Activated CD8-positive, alpha-beta memory T cell treated with anti-CD3 and anti-CD28 coated beads for 24 hours (primary cell): ENCODE measurements around the gene HTR5A.
"Not testable (repeated sequence)": the region's sequence is repeated elsewhere in the genome, so short reads cannot be mapped to it uniquely, and the experiment has no call there.

ENCODE experiments used
- DNase-seq: peaks from one replicate; pipeline ENCODE4 v3.0.0-alpha.2; 2020

The HTR5A gene

DNA sequence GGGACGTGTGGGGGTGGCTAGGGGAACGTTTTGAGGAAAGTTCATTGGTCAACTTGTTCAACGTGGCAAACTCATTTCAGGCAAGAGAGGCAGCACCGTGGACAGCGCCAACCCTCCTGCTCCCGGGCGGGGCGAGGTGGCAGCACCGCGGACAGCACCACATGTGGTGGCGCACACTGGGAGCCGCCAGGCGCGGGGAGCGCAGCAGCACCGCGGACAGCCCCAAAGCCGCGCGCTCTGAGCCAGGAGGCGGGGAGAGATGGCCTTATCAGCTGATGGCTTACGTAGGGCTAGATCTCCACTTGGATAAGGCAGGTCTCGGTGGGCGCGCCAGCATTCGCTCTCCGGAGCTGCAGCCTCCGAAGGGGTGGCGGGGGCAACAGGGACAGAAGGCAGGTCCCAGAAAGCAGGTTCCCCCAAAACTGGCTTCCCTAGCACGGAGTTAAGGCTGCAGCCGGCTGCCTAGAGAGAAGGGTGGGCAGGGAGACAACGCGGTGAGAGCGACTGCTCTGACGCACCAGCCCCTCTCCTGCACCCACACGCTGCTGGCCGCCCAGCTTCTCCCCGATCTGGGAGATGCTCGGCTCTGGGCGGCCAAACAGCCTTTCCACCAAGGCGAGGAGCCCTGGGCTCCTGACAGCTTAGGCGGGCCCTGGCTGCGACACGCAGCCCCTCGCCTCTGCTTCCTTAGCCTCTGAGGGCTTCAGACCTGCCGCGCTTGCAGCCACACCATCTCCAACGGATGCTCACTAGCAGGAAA, at the start of gene HTR5A:
TSS of gene HTR5A (plus strand) at position 333 of the 760 bp plus-strand sequence. CDS start 576 bp downstream, outside the sequence.
- DNase-seq = peak; percentile 88

DNA sequence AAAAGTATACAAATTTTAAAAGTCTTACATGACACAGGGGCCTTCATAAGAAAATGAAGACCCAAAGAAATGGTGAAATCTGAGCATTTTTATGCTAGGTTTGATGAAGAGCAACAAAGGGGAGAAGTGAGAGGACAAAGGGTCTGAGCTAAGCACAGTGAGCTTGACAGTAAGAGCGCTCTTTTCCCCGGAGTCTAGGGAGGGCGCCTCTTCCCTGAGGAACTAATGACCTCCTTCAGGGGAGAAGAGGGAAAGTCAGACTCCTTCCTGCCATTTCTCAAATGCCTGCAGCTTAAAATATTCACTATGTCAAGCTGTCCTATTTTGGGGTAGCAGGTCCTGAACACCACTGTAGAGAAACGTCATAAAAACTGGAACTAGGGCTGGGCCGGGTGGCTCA, 49.1 kb upstream of the HTR5A start:
- no peak for DNase-seq

GRCh38 chr7:155021699-155022145, 48.4 kb upstream of the HTR5A start:
- DNase-seq = no peak

GRCh38 chr7:155027879-155028278, 42.2 kb upstream of the HTR5A start:
- DNase-seq = no peak

DNA sequence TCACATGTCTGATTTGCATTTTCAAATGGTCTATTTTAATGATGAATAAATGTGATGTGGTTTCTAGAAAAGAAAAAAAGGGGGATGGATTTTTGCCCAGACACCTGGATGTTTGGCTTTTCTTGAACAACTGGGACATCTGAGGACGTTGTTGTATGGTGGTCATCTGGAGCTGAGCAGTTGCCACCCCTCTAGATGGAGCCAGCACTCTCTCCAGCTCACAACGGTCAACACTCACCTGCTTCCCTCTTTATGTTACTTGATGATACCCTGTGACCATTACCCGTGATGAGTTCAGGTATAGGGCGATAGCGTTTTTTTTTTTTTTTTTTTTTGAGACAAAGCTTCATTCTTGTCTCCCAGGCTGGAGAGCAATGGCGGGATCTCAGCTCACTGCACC, 37.1 kb upstream of the HTR5A start:
- no peak for DNase-seq

- not testable (repeated sequence) for DNase-seq
Observed at GRCh38 chr7:155034495-155034894, 35.6 kb upstream of the HTR5A start.

- no peak for DNase-seq
Observed at GRCh38 chr7:155038335-155038734, 31.8 kb upstream of the HTR5A start.

DNA sequence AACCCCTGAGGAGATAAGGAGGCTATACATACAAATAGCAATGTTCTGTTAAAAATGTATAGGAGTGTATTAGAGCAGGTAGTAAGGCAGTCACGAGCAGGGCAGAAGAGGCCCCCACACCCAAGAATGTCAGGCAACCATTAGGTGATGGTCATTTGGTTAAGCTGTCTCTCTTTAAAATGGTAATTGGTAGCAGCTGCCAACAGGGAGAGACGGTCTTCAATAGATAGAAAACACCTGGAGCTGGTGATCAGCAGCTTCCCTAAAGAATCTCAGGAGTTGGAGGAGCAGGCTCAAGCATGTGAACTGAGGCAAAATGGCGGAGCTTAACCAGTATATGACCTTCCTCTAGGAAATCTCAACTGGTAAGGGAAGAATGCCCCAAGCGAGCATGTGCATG, 26.4 kb upstream of the HTR5A start:
- no peak for DNase-seq

- no peak for DNase-seq
Observed at GRCh38 chr7:155048006-155048405, 22.1 kb upstream of the HTR5A start.

DNA sequence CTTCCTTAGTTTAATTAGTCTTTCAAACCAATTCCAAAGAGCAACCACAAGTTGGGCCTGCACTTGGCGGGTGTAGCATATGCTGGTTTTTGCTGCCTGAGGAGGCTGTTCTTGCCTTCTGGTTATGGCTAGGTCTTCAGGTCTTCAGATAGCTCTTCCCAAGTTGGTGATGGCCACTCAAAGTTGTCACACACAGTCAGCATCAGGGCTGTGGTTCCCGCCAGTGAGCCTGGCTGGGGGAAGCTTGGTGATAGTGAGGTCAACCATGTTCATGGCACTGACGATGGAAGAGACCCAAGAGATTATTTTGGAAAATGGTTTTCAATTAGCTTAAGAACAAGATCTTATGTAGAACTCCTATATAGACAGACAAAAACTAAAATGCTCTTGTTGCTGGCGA, 18.8 kb upstream of the HTR5A start:
- no peak for DNase-seq

- DNase-seq = no peak
Observed at GRCh38 chr7:155053002-155053401, 17.1 kb upstream of the HTR5A start.

- DNase-seq = no peak
Observed at GRCh38 chr7:155054761-155055160, 15.4 kb upstream of the HTR5A start.

DNA sequence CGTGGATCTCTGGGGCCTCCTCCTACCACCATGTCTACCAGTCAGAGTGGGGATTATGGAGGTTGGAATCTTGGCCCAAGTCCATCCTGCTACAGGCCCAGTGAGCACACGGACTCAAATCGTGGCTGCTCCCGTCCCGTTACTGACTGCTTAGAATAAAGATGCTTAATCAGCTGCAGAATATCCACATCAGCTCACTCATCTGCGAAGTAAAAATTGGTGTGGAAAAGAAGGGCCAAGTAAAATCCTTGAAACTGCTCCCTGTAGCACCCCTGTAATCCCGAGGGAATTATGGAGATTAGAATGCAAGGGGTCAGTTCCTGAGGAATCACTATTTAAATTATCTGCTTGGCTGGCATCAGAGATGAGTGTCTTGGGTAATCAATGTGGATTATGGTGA, 13.0 kb upstream of the HTR5A start:
- DNase-seq = no peak

GRCh38 chr7:155058896-155059295, 11.2 kb upstream of the HTR5A start:
- DNase-seq = no peak

- DNase-seq = no peak
Observed at GRCh38 chr7:155059703-155060102, 10.4 kb upstream of the HTR5A start.

- no peak for DNase-seq
Observed at GRCh38 chr7:155062411-155062810, 7.7 kb upstream of the HTR5A start.

DNA sequence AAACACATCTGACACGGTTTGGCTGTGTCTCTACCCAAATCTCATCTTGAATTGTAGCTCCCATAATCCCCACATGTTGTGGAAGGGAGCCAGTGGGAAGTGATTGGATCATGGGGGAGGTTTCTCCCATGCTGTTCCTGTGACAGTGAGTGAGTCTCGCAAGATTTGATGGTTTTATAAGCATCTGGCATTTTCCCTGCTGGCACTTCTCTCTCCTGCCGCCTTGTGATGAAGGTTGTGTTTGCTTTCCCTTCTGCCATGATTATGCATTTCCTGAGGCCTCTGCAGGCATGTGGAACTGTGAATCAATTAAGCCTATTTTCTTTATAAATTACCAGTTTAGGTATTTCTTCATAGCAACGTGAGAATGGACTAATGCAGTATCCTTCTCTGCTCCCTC, 5.9 kb upstream of the HTR5A start:
- DNase-seq = no peak

GRCh38 chr7:155066417-155066950, 3.6 kb upstream of the HTR5A start:
- DNase-seq = no peak

GRCh38 chr7:155071121-155071651, 1.1 kb downstream of the HTR5A start:
- no peak for DNase-seq

DNA sequence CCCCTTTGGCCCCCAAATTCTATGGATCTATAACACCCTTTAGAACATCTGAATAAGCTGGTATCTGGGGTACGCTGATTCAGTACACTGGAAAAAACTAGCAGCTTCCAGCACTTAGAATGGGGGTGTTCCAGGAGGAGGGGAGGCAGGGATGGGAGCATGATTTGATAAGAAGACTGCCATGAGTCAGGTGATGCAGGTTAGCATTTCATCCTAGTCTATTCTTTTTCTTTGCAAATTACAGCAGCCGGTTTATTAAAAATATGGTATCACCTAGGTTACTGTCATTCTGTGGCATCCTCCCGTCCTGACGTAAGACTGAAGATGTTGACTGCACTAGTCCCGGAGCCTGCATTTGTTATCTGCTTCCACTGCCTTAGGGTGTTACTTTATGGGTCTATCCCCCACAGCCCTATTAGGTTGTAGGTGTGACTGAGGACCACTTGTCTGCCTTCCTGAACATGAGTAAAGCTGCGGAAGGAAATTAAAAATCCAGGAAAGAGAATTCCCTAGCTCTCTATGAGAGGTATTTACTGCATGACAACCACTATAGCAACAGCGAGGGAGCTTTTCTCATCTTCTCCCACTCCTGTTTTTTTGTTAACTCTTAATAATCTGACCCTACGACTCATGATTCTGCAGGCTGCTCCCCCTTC, 1.9 kb downstream of the HTR5A start:
- DNase-seq = no peak

DNA sequence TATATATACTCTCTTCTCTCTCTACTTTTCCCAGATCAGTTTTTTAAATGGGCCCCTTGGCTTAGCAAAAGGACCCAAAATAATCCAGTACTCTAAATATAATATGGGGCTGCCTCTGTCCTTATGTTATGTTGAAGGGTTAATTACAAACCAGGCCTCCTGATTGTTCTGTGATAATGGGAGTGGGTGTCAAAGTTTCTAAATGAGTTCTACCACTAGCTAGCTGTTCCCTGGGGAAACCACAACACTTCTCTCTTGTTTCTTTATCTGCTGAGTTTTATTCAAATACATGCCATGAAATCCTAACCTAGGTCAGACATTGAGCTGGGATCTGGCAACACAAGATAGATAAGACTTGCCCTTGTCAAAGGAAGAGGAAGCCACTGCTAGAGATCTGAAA, 3.8 kb downstream of the HTR5A start:
- no peak for DNase-seq

DNA sequence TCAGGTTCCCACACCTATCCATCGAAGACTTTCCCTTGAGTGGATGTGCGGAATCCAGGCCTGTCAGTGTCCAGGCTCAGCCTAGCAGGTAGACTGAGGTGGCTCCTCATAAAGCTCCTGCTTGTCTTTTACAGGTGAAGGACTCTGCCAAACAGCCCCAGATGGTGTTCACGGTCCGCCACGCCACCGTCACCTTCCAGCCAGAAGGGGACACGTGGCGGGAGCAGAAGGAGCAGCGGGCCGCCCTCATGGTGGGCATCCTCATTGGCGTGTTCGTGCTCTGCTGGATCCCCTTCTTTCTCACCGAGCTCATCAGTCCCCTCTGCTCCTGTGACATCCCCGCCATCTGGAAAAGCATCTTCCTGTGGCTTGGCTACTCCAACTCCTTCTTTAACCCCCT, 13.9 kb downstream of the HTR5A start:
- no peak for DNase-seq

DNA sequence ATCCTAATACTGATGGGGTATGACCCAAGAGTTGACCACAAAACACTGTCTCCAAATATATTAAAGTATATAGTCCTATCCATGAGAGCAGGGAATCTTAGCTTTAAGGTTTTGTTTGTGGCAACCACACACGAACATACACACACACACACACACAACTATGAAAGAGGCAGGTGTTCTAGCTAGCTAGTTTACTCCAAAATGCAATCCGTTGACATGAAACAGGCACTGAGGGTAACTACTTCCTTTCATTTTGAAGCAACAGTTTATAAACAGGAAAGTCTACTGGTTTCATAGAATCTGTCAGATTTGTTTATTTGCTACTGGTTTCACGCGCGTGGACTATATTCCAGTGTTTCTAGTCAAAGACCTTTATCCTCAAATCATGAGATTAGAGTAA, 14.8 kb downstream of the HTR5A start:
- no peak for DNase-seq

DNA sequence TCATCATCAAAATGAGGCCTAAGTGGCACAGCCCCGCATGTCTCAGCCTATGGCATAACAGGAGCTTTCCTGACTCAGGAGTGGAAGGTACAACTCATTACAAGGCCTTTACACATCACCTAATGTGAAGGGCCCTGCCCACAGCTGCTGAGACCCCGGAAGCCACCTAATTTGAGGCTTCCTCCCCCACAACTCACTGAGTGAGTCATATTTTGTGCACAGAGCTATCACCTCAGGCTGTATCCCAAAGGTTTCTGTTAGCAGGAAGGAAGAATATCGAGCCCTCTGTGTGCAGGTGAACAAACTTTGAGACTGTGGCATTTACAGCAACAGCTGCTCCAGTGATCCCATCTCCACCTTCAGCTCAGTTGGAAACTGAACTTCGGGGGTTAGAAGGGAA, 20.6 kb downstream of the HTR5A start:
- DNase-seq = no peak
